Endothelial cell of umbilical vein (primary cell): Measurements from ENCODE around the gene CPNE5.

Experiments
- EZH2 ChIP-seq: IDR thresholded peaks from 2 replicates; pipeline ENCODE4 v1.6.1; 2012; ENCODE audit warnings: borderline replicate concordance, low read depth, mild to moderate bottlenecking, moderate library complexity, low read length, inconsistent platforms; ENCODE audit not compliant: severe bottlenecking
- GATA2 ChIP-seq: IDR thresholded peaks from 2 replicates; pipeline ENCODE4 v1.7.0; 2011; ENCODE audit warnings: low read depth, mild to moderate bottlenecking, moderate library complexity, mixed read lengths, low read length; ENCODE audit not compliant: insufficient read length, insufficient read depth
- MYC ChIP-seq: IDR thresholded peaks from one replicate; pipeline ENCODE4 v1.6.1; 2011; ENCODE audit warnings: mild to moderate bottlenecking, low read depth, low read length
- POLR2A ChIP-seq: IDR thresholded peaks from 2 replicates; pipeline ENCODE4 v1.6.1; 2012; ENCODE audit warnings: low read depth, mild to moderate bottlenecking, control low read depth, low read length
- POLR2AphosphoS5 ChIP-seq: IDR thresholded peaks from 2 replicates; pipeline ENCODE4 v1.6.1; 2012; ENCODE audit warnings: low read depth, mild to moderate bottlenecking, control low read depth, low read length, moderate library complexity; ENCODE audit not compliant: insufficient read depth
- TF ChIP-seq, protein P1 (sequence below), 2 donors: IDR thresholded peaks; 1 replicate in 1 of 2; 2 replicates in 1 of 2; pipeline ENCODE4 v1.5.1; 2011; ENCODE audit warnings: low read length in 2 of 2, mild to moderate bottlenecking in 2 of 2, moderate library complexity in 2 of 2, control low read depth in 1 of 2, inconsistent platforms in 1 of 2, low read depth in 1 of 2; ENCODE audit not compliant: insufficient read depth in 1 of 2; ENCODE audit errors: extremely low read depth in 1 of 2
- TF ChIP-seq, protein P2 (sequence below): IDR thresholded peaks from 2 replicates; pipeline ENCODE4 v1.6.1; 2011; ENCODE audit not compliant: insufficient read depth, insufficient read length

DNA sequence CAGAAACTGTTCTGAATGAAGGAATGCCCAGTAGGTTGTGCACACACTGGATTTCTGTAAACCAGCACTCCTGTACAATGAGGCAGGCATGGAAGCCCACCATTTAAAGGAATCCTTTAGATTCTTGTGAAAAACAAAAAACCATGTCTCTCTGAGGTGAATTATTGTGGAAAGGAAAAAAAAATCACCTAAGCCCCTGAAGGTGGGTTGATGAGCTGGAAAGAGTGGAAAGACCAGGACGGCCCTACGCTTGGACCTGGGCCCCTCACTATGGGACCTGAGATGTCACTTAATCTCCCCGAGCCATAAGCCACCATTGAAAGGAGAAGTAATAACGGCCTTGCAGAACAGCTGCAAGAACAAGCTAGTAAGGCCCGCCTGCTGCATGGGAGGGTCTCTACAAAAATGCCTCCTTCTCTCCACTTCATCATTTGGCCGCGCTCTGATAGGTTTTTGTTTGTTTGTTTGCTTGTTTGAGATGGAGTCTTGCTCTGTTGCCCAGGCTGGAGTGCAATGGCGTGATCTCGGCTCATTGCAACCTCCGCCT is 72.8 kb downstream of the CPNE5 start:
- TF ChIP-seq, protein P1, sequence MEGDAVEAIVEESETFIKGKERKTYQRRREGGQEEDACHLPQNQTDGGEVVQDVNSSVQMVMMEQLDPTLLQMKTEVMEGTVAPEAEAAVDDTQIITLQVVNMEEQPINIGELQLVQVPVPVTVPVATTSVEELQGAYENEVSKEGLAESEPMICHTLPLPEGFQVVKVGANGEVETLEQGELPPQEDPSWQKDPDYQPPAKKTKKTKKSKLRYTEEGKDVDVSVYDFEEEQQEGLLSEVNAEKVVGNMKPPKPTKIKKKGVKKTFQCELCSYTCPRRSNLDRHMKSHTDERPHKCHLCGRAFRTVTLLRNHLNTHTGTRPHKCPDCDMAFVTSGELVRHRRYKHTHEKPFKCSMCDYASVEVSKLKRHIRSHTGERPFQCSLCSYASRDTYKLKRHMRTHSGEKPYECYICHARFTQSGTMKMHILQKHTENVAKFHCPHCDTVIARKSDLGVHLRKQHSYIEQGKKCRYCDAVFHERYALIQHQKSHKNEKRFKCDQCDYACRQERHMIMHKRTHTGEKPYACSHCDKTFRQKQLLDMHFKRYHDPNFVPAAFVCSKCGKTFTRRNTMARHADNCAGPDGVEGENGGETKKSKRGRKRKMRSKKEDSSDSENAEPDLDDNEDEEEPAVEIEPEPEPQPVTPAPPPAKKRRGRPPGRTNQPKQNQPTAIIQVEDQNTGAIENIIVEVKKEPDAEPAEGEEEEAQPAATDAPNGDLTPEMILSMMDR (IDR thresholded peaks at IDR 0.05; ENCODE audit: extremely low read depth in 1 of 2, insufficient read depth in 1 of 2, low read depth in 1 of 2, low read length in 2 of 2) = no peak
- TF ChIP-seq MYC (no peak), POLR2AphosphoS5 (no peak), EZH2 (no peak), POLR2A (no peak), GATA2 (no peak)
- TF ChIP-seq, protein P2, sequence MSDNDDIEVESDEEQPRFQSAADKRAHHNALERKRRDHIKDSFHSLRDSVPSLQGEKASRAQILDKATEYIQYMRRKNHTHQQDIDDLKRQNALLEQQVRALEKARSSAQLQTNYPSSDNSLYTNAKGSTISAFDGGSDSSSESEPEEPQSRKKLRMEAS = no peak
